Vagina (tissue), 2 donors: Measurements from ENCODE around the gene CARD11.

Experiments
- POLR2AphosphoS5 ChIP-seq, 2 donors: sonication (generic); formaldehyde crosslinking; IDR thresholded peaks; one replicate each; pipeline ENCODE4 v1.9.0; 2017; ENCODE audit warnings: antibody characterized with exemption in 2 of 2, mild to moderate bottlenecking in 2 of 2, low read depth in 1 of 2; ENCODE audit not compliant: insufficient read depth in 1 of 2
- TF ChIP-seq, protein P1 (sequence below), 3 experiments: fragments of 450-650 bp in 2 of 3; fragments of 200-600 bp in 1 of 3; sonication (generic) in 1 of 3; IDR thresholded peaks; one replicate each; pipeline ENCODE4 v1.5.1; 2017 to 2019; ENCODE audit warnings: antibody characterized with exemption in 3 of 3, mild to moderate bottlenecking in 2 of 3, moderate library complexity in 2 of 3

- TF ChIP-seq, protein P1, sequence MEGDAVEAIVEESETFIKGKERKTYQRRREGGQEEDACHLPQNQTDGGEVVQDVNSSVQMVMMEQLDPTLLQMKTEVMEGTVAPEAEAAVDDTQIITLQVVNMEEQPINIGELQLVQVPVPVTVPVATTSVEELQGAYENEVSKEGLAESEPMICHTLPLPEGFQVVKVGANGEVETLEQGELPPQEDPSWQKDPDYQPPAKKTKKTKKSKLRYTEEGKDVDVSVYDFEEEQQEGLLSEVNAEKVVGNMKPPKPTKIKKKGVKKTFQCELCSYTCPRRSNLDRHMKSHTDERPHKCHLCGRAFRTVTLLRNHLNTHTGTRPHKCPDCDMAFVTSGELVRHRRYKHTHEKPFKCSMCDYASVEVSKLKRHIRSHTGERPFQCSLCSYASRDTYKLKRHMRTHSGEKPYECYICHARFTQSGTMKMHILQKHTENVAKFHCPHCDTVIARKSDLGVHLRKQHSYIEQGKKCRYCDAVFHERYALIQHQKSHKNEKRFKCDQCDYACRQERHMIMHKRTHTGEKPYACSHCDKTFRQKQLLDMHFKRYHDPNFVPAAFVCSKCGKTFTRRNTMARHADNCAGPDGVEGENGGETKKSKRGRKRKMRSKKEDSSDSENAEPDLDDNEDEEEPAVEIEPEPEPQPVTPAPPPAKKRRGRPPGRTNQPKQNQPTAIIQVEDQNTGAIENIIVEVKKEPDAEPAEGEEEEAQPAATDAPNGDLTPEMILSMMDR (IDR thresholded peaks at IDR 0.05), result no peak
- no peak for TF ChIP-seq POLR2AphosphoS5 (IDR thresholded peaks at IDR 0.05; ENCODE audit: insufficient read depth in 1 of 2, low read depth in 1 of 2)
Measured at GRCh38 chr7:2982831-2983230, 60.8 kb downstream of the CARD11 start.
